ENCODE data around the gene TMEM255B.

DNA sequence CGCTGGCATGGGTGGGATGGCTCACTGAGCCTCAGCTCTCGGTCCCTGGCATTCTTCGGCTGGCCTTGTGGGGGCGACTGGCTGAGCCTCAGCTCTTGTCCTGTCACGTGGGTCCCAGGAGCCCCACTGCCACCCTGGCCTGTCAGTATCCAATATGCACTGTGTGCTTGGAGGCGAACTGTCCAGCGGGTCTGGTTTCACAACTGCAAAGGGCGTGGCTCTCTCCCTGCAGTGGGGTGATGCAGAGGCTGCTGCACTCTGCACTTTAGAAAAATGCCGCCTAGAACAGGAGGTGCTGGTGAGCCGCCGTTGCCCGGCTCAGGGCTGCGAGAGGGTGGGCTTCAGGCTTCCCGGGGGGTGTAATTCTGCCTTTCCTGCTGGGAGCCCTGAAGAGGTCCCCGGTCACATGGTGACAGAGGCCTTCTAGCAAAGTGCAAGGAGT is 17.0 kb upstream of the TMEM255B start:
- TF ChIP-seq, protein P1, sequence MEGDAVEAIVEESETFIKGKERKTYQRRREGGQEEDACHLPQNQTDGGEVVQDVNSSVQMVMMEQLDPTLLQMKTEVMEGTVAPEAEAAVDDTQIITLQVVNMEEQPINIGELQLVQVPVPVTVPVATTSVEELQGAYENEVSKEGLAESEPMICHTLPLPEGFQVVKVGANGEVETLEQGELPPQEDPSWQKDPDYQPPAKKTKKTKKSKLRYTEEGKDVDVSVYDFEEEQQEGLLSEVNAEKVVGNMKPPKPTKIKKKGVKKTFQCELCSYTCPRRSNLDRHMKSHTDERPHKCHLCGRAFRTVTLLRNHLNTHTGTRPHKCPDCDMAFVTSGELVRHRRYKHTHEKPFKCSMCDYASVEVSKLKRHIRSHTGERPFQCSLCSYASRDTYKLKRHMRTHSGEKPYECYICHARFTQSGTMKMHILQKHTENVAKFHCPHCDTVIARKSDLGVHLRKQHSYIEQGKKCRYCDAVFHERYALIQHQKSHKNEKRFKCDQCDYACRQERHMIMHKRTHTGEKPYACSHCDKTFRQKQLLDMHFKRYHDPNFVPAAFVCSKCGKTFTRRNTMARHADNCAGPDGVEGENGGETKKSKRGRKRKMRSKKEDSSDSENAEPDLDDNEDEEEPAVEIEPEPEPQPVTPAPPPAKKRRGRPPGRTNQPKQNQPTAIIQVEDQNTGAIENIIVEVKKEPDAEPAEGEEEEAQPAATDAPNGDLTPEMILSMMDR (IDR thresholded peaks at IDR 0.05; ENCODE audit: low read length): peak; percentile 48
- TF ChIP-seq EZH2 (optimal IDR thresholded peaks at IDR 0.05; ENCODE audit: low read depth, low read length): no peak
